Heart left ventricle (tissue), 16 donors: ENCODE measurements around the gene TCF4. TPM values are rescaled to one million over a fixed set of nuclear protein-coding genes. Genes with fewer than 3 reads are reported as not detected.

Source experiments
- ATAC-seq, 4 donors: fragments of 200-7000 bp; cut with Tn5 transposase; one replicate each; pipeline ENCODE4 v1.9.1; 2020 to 2022; ENCODE audit warnings: moderate library complexity in 4 of 4, mild to moderate bottlenecking in 3 of 4, moderate number of reproducible peaks in 1 of 4
- DNase-seq, 5 donors: peaks; one replicate each; pipeline ENCODE4 v3.0.0-alpha.2; 2020
- H3K27ac ChIP-seq, 12 donors: fragments of 200-600 bp; sonication (generic) in 4 of 12; one replicate each; pipeline versions ENCODE4 v1.5.0 to v1.8.0; 2016 to 2022; ENCODE audit warnings: mild to moderate bottlenecking in 2 of 12
- H3K27me3 ChIP-seq, 9 donors: fragments of 200-600 bp; sonication (generic) in 2 of 9; one replicate each; pipeline versions ENCODE4 v1.5.1 to v1.8.0; 2016 to 2022; ENCODE audit warnings: mild to moderate bottlenecking in 3 of 9
- H3K36me3 ChIP-seq, 9 donors: fragments of 200-600 bp; sonication (generic) in 2 of 9; one replicate each; pipeline versions ENCODE4 v1.5.0 to v1.8.0; 2018 to 2022; ENCODE audit warnings: mild to moderate bottlenecking in 2 of 9
- H3K4me1 ChIP-seq, 12 donors: fragments of 200-600 bp; sonication (generic) in 4 of 12; one replicate each; pipeline versions ENCODE4 v1.5.0 to v1.8.0; 2016 to 2022; ENCODE audit warnings: mild to moderate bottlenecking in 3 of 12
- H3K4me3 ChIP-seq, 12 donors: fragments of 200-600 bp; sonication (generic) in 4 of 12; one replicate each; pipeline versions ENCODE4 v1.5.0 to v1.8.0; 2017 to 2022; ENCODE audit warnings: mild to moderate bottlenecking in 9 of 12, moderate library complexity in 4 of 12
- H3K9me3 ChIP-seq, 12 donors: fragments of 200-600 bp; sonication (generic) in 4 of 12; one replicate each; pipeline versions ENCODE4 v1.5.0 to v1.8.0; 2016 to 2022; ENCODE audit warnings: mild to moderate bottlenecking in 1 of 12
- CTCF ChIP-seq, 12 donors: fragments of 200-600 bp; sonication (generic) in 4 of 12; IDR thresholded peaks; one replicate each; pipeline versions ENCODE4 v1.5.0 to v1.8.0; 2018 to 2022; ENCODE audit warnings: antibody characterized with exemption in 12 of 12, mild to moderate bottlenecking in 5 of 12
- POLR2A ChIP-seq, 2 donors: fragments of 450-650 bp; IDR thresholded peaks; one replicate each; pipeline ENCODE4 v1.6.1; 2017; ENCODE audit warnings: antibody characterized with exemption in 2 of 2, mild to moderate bottlenecking in 2 of 2, moderate library complexity in 2 of 2
- WGBS, 4 donors: extraction: QIAGEN DNeasy Blood & Tissue Kit in 2 of 4; methylation state at CpG; one replicate each; pipeline versions ENCODE4 v1.1.5 to v1.1.7; 2013 to 2018; 5-methylcytosine and 5-hydroxymethylcytosine counted together
- intact Hi-C, 10 donors: fragments of 100-400 bp; cut with DNase I; formaldehyde crosslinking; loops; one replicate each; pipeline versions ENCODE4 v1.11.1 to v1.14.2; 2022
- polyA plus RNA-seq, 2 donors: library from polyadenylated mRNA; stranded (reverse); fragments of 200-250 nt; gene quantifications; one replicate each; pipeline ENCODE4 v1.2.3, GENCODE V29; 2013
- total RNA-seq, 9 donors: library from RNA; depleted of rRNA in 2 of 9; stranded (reverse); fragments of >200 nt in 2 of 9; fragmentation: NEBNext Ultra II Directional in 3 of 9; extraction: Animal tissue kit (Norgen Biotek cat#: 25700) in 3 of 9; gene quantifications; one replicate each; pipeline versions ENCODE4 v1.1.0 to v1.2.4, GENCODE V29; 2016 to 2023
- donor health status: ischemic (EF 13 %, LVEDD 7.1; RV severe dilation, severe dysfunction).
- donor health status: healthy with polysubstance abuse.
- donor health status: DM: no; HTN: yes; CAD: no.
- donor health status: DM: no; HTN: no; CAD: no.
- donor health status: ischemic (EF 25% LVEDD 6.9; RV normal size, moderate dysfunction).
- donor health status: ischemic (EF 25% LVEDD 5.7; RV mildly dilated, moderate dysfunction).
- donor health status: healthy.
- donor health status: DM: yes; HTN: yes; CAD: no.
- donor health status: ischemic (EF 35%, LVEDD 5.7; RV mildly dilated, moderate dysfunction).
- donor health status: nonischemic (EF 11% LVEDD 7.7; RV severe dilation, severe dysfunction).
- donor health status: DM: yes; HTN: yes; CAD: no.
- donor health status: PGD.
- donor health status: ischemic (EF 29% LVEDD 5.4; RV normal size, mild dysfunction).
- donor health status: nonischemic (EF 23%, LVEDD 6.1; RV moderate dilation, normal function).

The TCF4 gene
- total and polyA plus RNA-seq, 11 donors, result 12.8 to 119 (median 71.5) TPM

GRCh38 chr18:55219059-55219458 is 368.9 kb downstream of the TCF4 start:
- no peak for TF ChIP-seq POLR2A (IDR thresholded peaks at IDR 0.05)
- no peak for TF ChIP-seq CTCF (IDR thresholded peaks at IDR 0.05)
- Histone ChIP-seq H3K4me3 (no peak overlapping the region), H3K27me3 (no peaks in the 10 kb centered on the region), H3K4me1 (peaks cover 0 to 25% (median 10%) of the 10 kb centered on the region in 12 donors), H3K27ac (no peak overlapping the region), H3K36me3 (peaks cover 0 to 12% (median 0%) of the 10 kb centered on the region in 9 donors), H3K9me3 (no peaks in the 10 kb centered on the region)
- 57 to 71% (median 62%) methylated on average over 3 of the region's 3 CpGs for WGBS, 4 donors
- intact Hi-C loops, result loop anchor here in 3 of 10 donors (5.0 to 10.0 kb wide), 4 partner anchors 102 to 1376 kb away; no protein-coding TSS in a partner anchor
- DNase-seq (no peak), ATAC-seq (peak in 1 of 4 donors; percentile 23)

- WGBS, 4 donors, result 87 to 90% (median 89%) methylated on average over 5 of the region's 5 CpGs
- Histone ChIP-seq H3K4me1 (peaks cover 0 to 8% (median under 1%) of the 10 kb centered on the region in 12 donors), H3K4me3 (no peak overlapping the region), H3K36me3 (no peaks in the 10 kb centered on the region), H3K27ac (no peak overlapping the region), H3K9me3 (peaks cover 0 to 7% (median 0%) of the 10 kb centered on the region in 12 donors), H3K27me3 (no peaks in the 10 kb centered on the region)
- ATAC-seq, result no peak
- DNase-seq, result no peak
- intact Hi-C loops, result loop anchor here in 3 of 10 donors (5.0 to 10.0 kb wide), 4 partner anchors 98 to 1380 kb away; no protein-coding TSS in a partner anchor
- no peak for TF ChIP-seq POLR2A (IDR thresholded peaks at IDR 0.05)
- no peak for TF ChIP-seq CTCF (IDR thresholded peaks at IDR 0.05)
Observed at GRCh38 chr18:55214969-55215368, 373.0 kb downstream of the TCF4 start.

- H3K4me3 ChIP-seq, result no peak overlapping the region
- no peaks in the 10 kb centered on the region for H3K27me3 ChIP-seq
- TF ChIP-seq POLR2A (IDR thresholded peaks at IDR 0.05), result no peak
- no peak for TF ChIP-seq CTCF (IDR thresholded peaks at IDR 0.05)
- DNase-seq, result no peak
- H3K36me3 ChIP-seq, result no peaks in the 10 kb centered on the region
- ATAC-seq, result no peak
- 50 to 80% (median 62%) methylated on average over 2 of the region's 2 CpGs for WGBS, 4 donors
- H3K27ac ChIP-seq, result no peak overlapping the region
- peaks cover 0 to 5% (median 0%) of the 10 kb centered on the region in 12 donors for H3K4me1 ChIP-seq
- peaks cover 0 to 7% (median 0%) of the 10 kb centered on the region in 12 donors for H3K9me3 ChIP-seq
- intact Hi-C loops, result loop anchor here in 2 of 10 donors (10.0 kb wide), 2 partner anchors 100 to 1380 kb away; no protein-coding TSS in a partner anchor
Observed at GRCh38 chr18:55214534-55214933, 373.5 kb downstream of the TCF4 start.

GRCh38 chr18:55213586-55213985 is 374.4 kb downstream of the TCF4 start:
- 83 to 100% (median 87%) methylated on average over 1 of the region's 1 CpG for WGBS, 4 donors
- Histone ChIP-seq H3K4me3 (no peak overlapping the region), H3K36me3 (no peaks in the 10 kb centered on the region), H3K4me1 (no peaks in the 10 kb centered on the region), H3K9me3 (peaks cover 0 to 7% (median 0%) of the 10 kb centered on the region in 12 donors), H3K27ac (no peak overlapping the region), H3K27me3 (no peaks in the 10 kb centered on the region)
- TF ChIP-seq POLR2A (IDR thresholded peaks at IDR 0.05), result no peak
- TF ChIP-seq CTCF (IDR thresholded peaks at IDR 0.05), result no peak
- intact Hi-C loops, result loop anchor here in 2 of 10 donors (10.0 kb wide), 2 partner anchors 99 to 1381 kb away; no protein-coding TSS in a partner anchor
- no peak for DNase-seq
- no peak for ATAC-seq
